Left renal cortex interstitium (tissue), 4 donors: ENCODE results near the gene TRAPPC6A. TPM values are rescaled to one million over a fixed set of nuclear protein-coding genes. Genes with fewer than 3 reads are reported as not detected.

Source experiments
- DNase-seq, 4 donors: peaks; one replicate each; pipeline ENCODE4 v3.0.0-alpha.2; 2013; ENCODE audit warnings: low read depth in 4 of 4, low spot score in 2 of 4, missing footprints in 1 of 4
- polyA plus RNA-seq, 4 donors: library from polyadenylated mRNA; unstranded; fragments of 120-200 nt; gene quantifications; one replicate each; pipeline ENCODE4 v1.2.1, GENCODE V29; 2013; ENCODE audit not compliant: insufficient read length in 4 of 4

TRAPPC6A gene
- polyA plus RNA-seq, 4 donors: 32.7 to 51.4 (median 44.5) TPM

- no peak for DNase-seq
Observed at GRCh38 chr19:45186509-45187334, 8.7 kb upstream of the TRAPPC6A start.

DNA sequence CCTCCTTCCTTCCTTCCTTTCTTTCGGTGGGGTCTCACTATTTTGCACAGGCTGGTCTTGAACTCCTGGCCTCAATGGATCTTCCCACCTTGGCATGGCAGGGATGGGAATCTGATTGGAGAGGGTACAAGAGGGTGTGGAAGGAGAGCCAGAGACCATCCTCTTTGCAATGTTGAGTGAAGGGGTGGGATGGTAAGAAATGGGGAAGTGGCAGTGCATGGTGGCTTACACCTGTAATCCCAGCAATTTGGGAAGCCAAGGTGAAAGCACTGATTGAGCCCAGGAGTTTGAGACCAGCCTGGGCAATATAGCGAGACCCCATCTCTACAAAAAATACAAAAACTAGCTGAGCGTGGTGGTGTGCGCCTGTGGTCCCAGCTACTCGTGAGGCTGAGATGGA lies 6.1 kb upstream of the TRAPPC6A start:
- no peak for DNase-seq

GRCh38 chr19:45182758-45183157 lies 4.7 kb upstream of the TRAPPC6A start:
- no peak for DNase-seq

DNA sequence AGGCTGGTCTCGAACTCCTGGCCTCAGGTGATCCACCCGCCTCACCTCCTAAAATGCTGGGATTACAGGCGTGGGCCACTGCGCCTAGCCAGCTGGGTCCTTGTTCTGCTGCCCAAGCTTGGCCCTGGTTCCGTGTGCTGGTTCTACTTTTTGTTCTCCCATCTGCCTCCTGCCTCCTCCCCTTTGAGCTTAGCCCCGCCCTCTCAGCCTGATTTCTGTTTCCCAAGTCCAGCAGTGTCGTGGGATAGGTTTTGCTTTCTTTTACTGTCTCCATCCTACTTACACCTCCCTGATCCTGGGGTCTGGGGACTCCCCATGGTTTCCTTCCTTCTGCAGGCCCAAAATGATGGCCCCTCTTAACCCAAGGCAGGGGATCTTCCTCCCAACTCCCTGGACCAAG lies 2.9 kb upstream of the TRAPPC6A start:
- no peak for DNase-seq

DNA sequence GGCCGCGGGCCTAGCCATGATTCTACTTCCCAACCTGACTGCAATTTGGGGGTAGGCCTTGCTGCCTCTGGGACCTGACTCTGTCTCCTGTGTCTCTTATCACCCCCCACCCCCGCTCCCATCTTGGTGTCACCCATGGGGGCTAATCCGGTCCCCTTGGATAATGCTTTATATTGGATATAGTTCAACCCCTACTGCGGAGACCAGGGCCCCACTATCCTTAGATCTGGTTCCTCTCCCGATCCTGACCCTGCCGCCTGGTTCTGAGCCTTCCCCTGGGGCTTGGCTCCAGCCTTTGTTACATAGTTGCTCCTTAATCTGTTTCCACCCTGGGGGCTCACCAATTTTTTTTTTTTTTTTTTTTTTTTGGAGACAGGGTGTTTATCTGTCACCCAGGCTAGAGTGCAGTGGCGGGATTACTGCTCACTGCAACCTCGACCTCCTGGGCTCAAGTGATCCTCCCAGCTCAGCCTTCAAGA lies 1.9 kb upstream of the TRAPPC6A start:
- no peak for DNase-seq

DNA sequence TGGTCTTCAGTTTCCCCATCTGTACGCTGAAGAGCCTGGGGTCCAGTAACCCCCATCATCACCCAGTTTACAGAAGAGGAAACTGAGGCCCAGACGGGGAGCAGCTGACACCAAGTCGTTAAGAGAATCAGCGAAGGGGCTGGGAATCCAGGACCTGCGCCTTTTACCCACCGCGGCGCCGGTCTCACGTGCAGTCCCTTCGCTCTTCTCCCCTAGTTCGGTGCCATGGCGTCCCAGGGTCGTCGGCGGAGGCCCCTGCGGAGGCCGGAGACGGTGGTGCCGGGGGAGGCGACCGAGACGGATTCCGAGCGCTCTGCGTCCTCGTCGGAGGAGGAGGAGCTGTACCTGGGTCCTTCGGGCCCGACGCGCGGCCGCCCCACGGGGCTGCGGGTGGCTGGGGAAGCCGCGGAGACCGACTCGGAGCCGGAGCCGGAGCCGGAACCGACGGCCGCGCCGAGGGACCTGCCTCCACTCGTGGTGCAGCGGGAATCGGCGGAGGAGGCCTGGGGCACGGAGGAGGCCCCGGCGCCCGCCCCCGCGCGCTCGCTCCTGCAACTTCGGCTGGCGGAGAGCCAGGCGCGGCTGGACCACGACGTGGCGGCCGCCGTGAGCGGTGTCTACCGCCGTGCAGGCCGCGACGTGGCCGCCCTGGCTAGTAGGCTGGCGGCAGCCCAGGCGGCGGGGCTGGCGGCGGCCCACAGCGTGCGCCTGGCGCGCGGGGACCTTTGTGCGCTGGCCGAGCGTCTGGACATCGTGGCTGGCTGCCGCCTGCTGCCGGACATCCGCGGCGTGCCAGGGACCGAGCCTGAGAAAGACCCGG lies 1.2 kb upstream of the TRAPPC6A start:
- DNase-seq: no peak

DNA sequence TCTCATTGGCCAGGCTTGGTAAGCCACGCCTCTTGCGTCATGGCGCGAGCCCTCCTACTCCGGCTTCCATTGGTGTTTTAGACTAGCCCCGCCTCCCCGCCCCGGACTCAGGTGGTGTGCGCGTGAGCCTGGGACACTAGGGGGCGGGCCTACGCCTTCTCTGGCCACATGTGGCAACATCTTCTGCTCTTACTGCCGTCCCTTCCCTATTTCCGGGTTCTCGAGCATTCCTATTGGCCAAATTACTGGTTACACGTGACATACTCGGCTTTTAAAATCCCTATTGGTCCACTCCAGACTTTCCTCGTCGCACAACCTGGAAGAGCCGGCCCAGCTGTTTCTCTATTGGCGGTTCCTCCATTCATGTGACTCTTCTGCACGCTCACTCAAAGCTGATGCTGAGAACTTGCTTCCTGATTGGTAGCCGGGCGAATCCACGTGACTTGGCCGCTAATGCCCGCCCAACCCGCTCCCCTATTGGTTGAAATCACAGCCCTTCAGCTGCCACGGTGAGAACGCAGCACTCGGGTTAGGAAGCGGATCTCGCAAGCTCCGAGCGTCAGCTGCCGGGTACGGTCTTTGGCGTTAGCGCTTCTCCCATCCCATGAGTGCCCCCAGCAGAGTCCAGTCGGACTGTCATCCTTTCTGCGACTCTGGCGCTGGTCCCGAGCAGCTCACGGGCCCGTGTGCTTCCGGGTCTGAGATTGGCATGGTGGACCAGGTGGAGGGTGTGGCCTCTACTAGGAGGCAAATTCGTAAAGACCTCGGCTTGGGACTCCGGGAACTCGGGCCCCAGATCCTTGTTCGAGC lies 430 bp upstream of the TRAPPC6A start, which contains the start of gene BLOC1S3:
TSS of gene BLOC1S3 (plus strand) at position 523 of the 810 bp plus-strand sequence. CDS start 513 bp downstream, outside the sequence.
- peak; percentile 98 to 100 (median 99) for DNase-seq

DNA sequence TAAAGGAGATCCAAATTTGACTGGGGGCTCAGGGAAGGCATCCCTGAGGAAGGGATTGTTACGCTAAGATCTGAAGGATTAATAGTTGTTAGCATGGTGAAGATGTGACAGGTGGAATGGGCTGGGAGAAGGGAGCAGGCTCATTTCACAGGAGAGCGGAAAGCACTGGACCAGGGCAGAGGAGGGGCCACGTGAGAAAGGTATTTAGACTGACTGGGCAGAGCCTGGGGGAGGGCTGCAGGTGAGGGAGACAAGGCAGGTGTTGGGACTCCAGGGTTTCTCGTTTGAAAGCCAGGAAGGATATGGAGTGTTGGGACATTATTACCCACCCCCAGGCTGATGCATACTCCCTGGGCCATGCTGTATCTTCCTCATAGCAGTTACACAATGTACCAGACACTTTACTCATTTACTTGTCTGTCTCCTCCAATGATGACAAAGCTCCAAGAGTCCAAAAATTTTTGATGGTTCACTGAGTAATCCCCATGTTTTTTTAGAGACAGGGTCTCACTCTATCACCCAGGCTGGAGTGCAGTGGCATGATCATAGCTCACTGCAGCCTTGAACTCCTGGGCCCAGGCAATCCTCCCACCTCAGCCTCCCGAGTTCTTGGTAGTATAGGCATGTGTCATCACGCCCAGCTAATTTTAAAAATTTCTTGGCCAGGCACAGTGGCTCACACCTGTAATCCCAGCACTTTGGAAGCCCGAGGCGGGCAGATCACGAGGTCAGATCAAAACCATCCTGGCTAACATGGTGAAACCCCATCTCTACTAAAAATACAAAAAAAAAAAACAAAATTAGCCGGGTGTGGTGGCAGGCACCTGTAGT lies 2.3 kb downstream of the TRAPPC6A start:
- DNase-seq: no peak

GRCh38 chr19:45173816-45174215 lies 4.2 kb downstream of the TRAPPC6A start:
- no peak for DNase-seq

DNA sequence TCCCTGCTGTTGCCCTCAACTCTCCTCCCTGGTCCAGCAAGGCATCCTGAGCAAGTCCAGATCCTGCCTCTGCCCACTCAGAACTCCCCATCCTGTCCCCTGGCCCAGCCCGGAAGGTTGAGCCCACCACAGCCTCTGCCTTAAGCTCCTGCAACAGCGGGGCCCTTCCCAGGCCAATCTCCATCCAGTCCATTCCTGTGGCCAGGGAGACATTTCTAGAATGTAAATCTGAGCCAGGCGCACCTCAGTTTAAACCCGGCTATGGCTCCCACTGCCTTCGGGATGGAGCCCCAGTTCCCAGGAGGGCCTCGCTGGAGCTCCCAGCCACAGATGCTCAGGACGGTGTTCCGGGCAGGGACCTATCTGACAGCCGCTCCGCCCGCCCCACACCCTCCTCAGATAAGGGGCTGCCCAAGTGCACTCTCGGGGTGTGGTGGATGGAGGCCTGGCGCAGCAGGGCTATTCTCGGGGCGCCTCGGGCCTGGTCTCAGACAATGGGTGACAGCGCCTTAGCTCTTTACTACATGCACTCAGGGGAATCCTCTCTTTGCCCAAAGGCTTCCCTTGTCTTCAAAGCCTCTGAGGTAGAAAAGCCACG lies 5.3 kb downstream of the TRAPPC6A start:
- DNase-seq: no peak

- DNase-seq: no peak
Observed at GRCh38 chr19:45172173-45172572, 5.9 kb downstream of the TRAPPC6A start.

- DNase-seq: no peak
Observed at GRCh38 chr19:45171211-45171623, 6.8 kb downstream of the TRAPPC6A start.

- no peak for DNase-seq
Observed at GRCh38 chr19:45170146-45171106, 7.6 kb downstream of the TRAPPC6A start.

DNA sequence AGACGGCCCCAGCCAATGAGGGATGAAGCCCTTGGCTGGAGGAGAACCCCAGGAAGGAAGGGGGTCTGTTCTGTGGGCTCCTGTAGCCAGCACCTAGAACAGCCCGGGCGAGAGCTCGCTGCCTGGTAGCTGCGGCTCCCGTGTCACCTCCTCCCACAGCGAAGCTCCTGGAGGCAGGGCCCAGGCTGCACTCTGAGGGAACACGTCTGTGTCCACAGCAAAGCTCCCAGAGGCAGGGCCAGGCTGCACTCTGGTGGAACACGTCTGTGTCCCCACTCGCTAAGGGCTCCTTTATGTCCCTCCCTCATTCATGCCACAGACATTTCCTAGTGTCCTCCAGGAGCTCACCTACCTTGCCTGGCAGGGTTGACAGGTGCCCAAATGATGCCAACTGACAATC lies 8.4 kb downstream of the TRAPPC6A start:
- no peak for DNase-seq

- no peak for DNase-seq
Observed at GRCh38 chr19:45168767-45169351, 9.2 kb downstream of the TRAPPC6A start.

DNA sequence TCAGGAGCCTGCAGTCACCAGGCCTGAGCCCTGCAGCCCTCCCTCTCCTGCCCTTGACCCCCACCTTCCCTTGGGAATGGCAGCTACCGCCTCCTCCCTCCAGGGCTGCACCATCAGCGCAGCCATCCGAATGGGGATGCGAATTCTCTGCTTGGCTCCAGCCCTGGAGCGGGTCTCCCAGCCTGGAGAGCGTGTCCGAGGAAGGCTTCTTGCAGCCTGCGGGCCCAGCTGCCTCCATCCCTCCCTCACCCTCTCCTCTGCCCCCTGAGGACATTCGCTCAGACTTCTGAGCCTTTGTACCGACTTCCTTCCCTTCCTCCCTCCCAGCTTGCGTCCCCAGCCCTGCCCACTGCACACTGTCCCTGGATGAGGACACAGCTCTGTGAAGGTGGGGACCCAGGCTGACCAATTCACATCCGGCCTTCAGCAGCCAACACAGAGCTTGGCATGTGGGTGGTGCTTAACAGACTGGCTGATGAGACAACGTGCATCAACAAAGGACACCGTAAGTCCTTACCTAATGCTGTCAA lies 11.2 kb downstream of the TRAPPC6A start:
- DNase-seq: no peak

- DNase-seq: no peak
Observed at GRCh38 chr19:45164577-45165335, 13.3 kb downstream of the TRAPPC6A start.
